Loucy (cell line): ENCODE measurements around the gene PRKN.

Experiments used
- H2AFZ ChIP-seq: fragments of 200-600 bp; sonication (generic); 2 replicates; pipeline ENCODE4 v1.6.0; 2016; ENCODE audit warnings: antibody characterized with exemption, mild to moderate bottlenecking, low read length, moderate library complexity
- H3F3A ChIP-seq: fragments of 200-600 bp; 2 replicates; pipeline ENCODE4 v1.6.0; 2016; ENCODE audit warnings: antibody characterized with exemption, low read depth, mild to moderate bottlenecking
- H3K27me3 ChIP-seq: fragments of 200-600 bp; sonication (generic); 2 replicates; pipeline ENCODE4 v1.6.1; 2014; ENCODE audit warnings: low read length, mild to moderate bottlenecking; ENCODE audit not compliant: insufficient read depth, poor library complexity, severe bottlenecking
- H3K36me3 ChIP-seq: fragments of 200-600 bp; sonication (generic); 2 replicates; pipeline ENCODE4 v1.6.1; 2016; ENCODE audit warnings: low read length; ENCODE audit not compliant: insufficient read depth
- H3K4me1 ChIP-seq: fragments of 200-600 bp; sonication (generic); 2 replicates; pipeline ENCODE4 v1.5.1; 2014; ENCODE audit warnings: low read length, mild to moderate bottlenecking; ENCODE audit not compliant: insufficient read depth, poor library complexity, severe bottlenecking
- H3K4me2 ChIP-seq: fragments of 200-600 bp; sonication (generic); 2 replicates; pipeline ENCODE4 v1.6.0; 2014; ENCODE audit warnings: antibody characterized with exemption, low read length, low read depth, mild to moderate bottlenecking; ENCODE audit not compliant: poor library complexity, severe bottlenecking
- H3K4me3 ChIP-seq: fragments of 200-600 bp; sonication (generic); 2 replicates; pipeline ENCODE4 v1.5.1; 2014; ENCODE audit warnings: low read length, mild to moderate bottlenecking, mixed read lengths; ENCODE audit not compliant: poor library complexity, severe bottlenecking
- H3K79me2 ChIP-seq: fragments of 200-600 bp; sonication (generic); 2 replicates; pipeline ENCODE4 v1.6.1; 2014; ENCODE audit warnings: low read length; ENCODE audit not compliant: insufficient read depth
- H3K9ac ChIP-seq: fragments of 200-600 bp; sonication (generic); 2 replicates; pipeline ENCODE4 v1.6.0; 2014; ENCODE audit warnings: mild to moderate bottlenecking, low read depth, low read length, moderate library complexity; ENCODE audit not compliant: poor library complexity, severe bottlenecking
- H3K9me2 ChIP-seq: fragments of 200-600 bp; sonication (generic); replicated peaks from 2 replicates; pipeline ENCODE4 v1.6.1; 2016; ENCODE audit warnings: low read depth, low read length, mixed read lengths
- H3K9me3 ChIP-seq: fragments of 200-600 bp; sonication (generic); 2 replicates; pipeline ENCODE4 v1.6.1; 2014; ENCODE audit warnings: mild to moderate bottlenecking, antibody characterized with exemption, low read length, low read depth; ENCODE audit not compliant: insufficient read depth
- H4K20me1 ChIP-seq: fragments of 200-600 bp; sonication (generic); 2 replicates; pipeline ENCODE4 v1.6.0; 2014; ENCODE audit warnings: antibody characterized with exemption, low read length, mild to moderate bottlenecking; ENCODE audit not compliant: insufficient read depth, poor library complexity, severe bottlenecking
- CTCF ChIP-seq: fragments of 200-600 bp; sonication (generic); conservative IDR thresholded peaks from 2 replicates; pipeline ENCODE4 v1.5.1; 2014; ENCODE audit warnings: mild to moderate bottlenecking, antibody characterized with exemption, low read length
- EZH2phosphoT487 ChIP-seq: fragments of 200-600 bp; IDR thresholded peaks from 2 replicates; pipeline ENCODE4 v1.6.1; 2018; ENCODE audit warnings: antibody characterized with exemption, mild to moderate bottlenecking, moderate library complexity, borderline replicate concordance

PRKN gene

DNA sequence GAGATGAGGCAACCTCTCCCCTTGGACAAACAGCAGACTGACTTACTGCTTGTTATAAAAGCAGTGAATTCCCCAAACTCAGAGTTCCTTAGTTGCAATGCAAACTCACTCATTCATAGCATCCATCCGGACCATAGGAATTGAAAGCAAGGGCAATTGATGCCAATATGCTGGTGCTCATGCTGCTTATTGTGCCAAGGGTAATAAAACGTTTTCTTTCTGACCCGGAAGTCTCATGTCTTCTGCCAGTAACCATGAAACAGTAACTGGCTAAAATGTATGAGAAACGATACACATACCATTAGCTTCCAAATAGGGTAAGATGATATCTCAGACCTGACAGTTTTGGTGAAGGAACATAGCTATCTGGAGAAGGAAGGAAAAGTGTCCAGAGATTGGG, 18.1 kb downstream of the PRKN start:
- H3K4me3 ChIP-seq = no peak overlapping the region
- no peaks in the 10 kb centered on the region for H3K4me1 ChIP-seq
- no peak overlapping the region for H3K4me2 ChIP-seq
- no peaks in the 10 kb centered on the region for H3K36me3 ChIP-seq
- H3K79me2 ChIP-seq = no peaks in the 10 kb centered on the region
- no peaks in the 10 kb centered on the region for H3K27me3 ChIP-seq
- no peaks in the 10 kb centered on the region for H3K9me2 ChIP-seq
- no peak overlapping the region for H2AFZ ChIP-seq
- 0 out of 2 replicates have a peak, but pooled peaks cover 6% of the 10 kb centered on the region for H3K9me3 ChIP-seq
- TF ChIP-seq CTCF = no peak
- H3K9ac ChIP-seq = no peak overlapping the region
- H3F3A ChIP-seq = no peaks in the 10 kb centered on the region
- no peaks in the 10 kb centered on the region for H4K20me1 ChIP-seq

DNA sequence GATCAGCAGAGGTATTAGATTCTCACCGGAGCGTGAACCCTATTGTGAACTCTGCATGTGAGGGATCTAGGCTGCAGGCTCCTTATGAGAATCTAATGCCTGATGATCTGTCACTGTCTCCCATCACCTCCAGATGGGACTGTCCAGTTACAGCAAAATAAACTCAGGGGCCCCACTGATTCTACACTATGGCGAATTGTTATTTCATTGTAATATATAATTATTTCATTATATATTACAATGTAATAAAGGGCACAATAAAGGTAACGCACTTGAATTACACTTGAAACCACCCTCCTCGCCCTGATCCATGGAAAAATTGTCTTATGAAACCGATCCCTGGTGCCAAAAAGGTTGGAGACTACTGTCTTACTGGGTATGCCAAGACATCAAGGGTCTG, 18.6 kb downstream of the PRKN start:
- Histone ChIP-seq H4K20me1 (no peaks in the 10 kb centered on the region), H2AFZ (no peak overlapping the region), H3K27me3 (no peaks in the 10 kb centered on the region), H3K9me3 (0 out of 2 replicates have a peak, but pooled peaks cover 6% of the 10 kb centered on the region), H3K9me2 (no peaks in the 10 kb centered on the region), H3K9ac (no peak overlapping the region), H3K4me3 (no peak overlapping the region), H3K4me2 (no peak overlapping the region), H3K36me3 (no peaks in the 10 kb centered on the region), H3K4me1 (no peaks in the 10 kb centered on the region), H3F3A (no peaks in the 10 kb centered on the region), H3K79me2 (no peaks in the 10 kb centered on the region)
- no peak for TF ChIP-seq CTCF
- no peak for TF ChIP-seq EZH2phosphoT487

DNA sequence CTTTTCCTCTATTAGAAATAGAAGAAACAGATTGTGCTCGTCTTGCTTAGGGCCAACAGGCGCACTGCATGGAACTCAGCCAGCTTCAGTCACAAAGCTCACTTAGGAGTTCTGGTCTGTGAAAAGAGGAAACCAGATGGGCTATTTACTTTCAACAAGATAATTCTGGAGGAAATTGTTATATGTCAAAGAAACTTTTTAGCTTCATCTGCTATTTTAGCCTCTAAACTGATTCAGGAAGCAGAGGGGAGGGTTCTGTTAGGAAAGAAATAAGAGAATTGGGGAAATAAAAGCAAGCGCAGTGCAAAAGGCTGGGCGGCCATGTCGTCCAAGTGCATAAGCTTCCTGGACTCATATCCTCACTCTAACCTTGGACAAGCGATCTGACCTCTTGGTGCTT, 21.3 kb downstream of the PRKN start:
- Histone ChIP-seq H3K36me3 (no peaks in the 10 kb centered on the region), H3K9me3 (no peaks in the 10 kb centered on the region), H3K9me2 (no peaks in the 10 kb centered on the region), H2AFZ (no peak overlapping the region), H3K79me2 (no peaks in the 10 kb centered on the region), H3K27me3 (no peaks in the 10 kb centered on the region), H3K4me1 (no peaks in the 10 kb centered on the region), H4K20me1 (no peaks in the 10 kb centered on the region), H3K9ac (no peak overlapping the region), H3K4me3 (no peak overlapping the region), H3K4me2 (no peak overlapping the region), H3F3A (no peaks in the 10 kb centered on the region)
- TF ChIP-seq CTCF (no peak), EZH2phosphoT487 (no peak)
